Cardiac septum (tissue), 1 donor: ENCODE measurements around the gene ZNF407. TPM values are rescaled to one million over a fixed set of nuclear protein-coding genes. Genes with fewer than 3 reads are reported as not detected.

Experiments used
- DNase-seq: peaks from one replicate; pipeline ENCODE4 v3.0.0-alpha.2; 2020; ENCODE audit warnings: low spot score
- intact Hi-C: fragments of 100-400 bp; cut with DNase I; formaldehyde crosslinking; loops from one replicate; pipeline ENCODE4 v1.14.0; 2022
- total RNA-seq: library from RNA; stranded (reverse); fragmentation: NEBNext Ultra II Directional; extraction: Animal tissue kit (Norgen Biotek cat#: 25700); gene quantifications from one replicate; pipeline ENCODE4 v1.2.1, GENCODE V29; 2021
- donor health status: DM: no; HTN: no; CAD: no.

ZNF407 gene
- total RNA-seq, 1 donor from 2014 or later, result 14.1 TPM

DNA sequence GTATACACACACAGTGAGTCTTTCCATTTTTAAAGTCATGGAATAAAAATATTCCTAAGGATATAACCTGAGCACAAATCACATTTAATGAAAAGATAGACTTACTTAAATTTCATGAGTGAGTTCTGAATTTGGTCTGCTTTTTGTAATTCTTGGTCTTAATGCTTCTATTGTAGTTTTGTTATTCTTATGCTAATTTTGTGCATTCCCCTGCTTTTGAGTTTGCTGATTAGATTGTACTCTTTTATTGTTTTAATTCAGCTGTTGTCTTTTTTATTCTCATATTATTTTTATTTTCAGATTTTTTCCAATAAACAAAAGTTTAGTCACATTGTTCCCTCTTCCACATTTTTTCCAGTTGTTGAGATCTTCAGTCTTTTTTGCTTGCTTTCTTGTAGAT, 202.4 kb downstream of the ZNF407 start:
- no peak for DNase-seq
- intact Hi-C loops, result loop anchor here (10.0 kb wide), 1 partner anchor 245 kb away; no protein-coding TSS in a partner anchor

DNA sequence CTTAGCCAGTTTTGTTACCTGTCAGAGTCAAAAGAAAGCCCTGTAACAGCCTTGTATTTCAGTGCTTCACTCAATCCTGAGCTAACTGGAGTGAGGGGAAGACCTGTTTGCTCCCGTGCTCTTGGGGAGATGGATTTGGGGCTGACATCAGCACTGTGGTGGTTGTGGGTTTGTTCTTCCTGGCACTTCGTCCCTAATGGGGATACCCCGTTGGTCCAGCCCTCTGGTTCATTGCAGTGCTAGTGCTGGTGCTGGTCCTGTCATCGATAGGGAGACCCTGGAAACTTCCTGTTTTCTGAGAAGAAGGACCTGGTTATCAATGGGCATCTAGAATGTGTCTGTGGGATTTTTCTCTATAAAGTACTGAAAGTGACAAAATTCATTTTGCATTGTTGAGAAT, 205.4 kb downstream of the ZNF407 start:
- intact Hi-C loops, result loop anchor here (10.0 kb wide), 1 partner anchor 242 kb away; no protein-coding TSS in a partner anchor
- DNase-seq, result no peak

DNA sequence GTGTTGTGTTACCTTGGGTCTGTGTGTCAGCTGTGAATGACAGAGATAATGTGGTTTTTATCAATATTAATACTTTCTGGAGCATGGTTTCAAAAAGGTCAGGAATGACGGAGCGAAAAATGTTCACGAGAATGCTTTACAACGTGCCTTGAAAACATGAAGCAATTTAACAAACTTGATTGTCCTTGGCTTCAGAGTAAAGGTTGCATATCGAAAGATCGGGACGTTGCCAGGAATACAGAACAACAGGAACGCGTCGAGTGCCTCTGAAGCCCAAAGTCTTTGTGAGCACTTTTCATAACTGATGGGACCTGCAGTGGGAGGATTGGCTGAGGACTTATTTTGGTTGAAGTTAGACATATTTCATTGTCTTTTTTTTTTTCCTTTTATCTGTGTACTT, 206.1 kb downstream of the ZNF407 start:
- intact Hi-C loops, result loop anchor here (10.0 kb wide), 1 partner anchor 241 kb away; no protein-coding TSS in a partner anchor
- no peak for DNase-seq

DNA sequence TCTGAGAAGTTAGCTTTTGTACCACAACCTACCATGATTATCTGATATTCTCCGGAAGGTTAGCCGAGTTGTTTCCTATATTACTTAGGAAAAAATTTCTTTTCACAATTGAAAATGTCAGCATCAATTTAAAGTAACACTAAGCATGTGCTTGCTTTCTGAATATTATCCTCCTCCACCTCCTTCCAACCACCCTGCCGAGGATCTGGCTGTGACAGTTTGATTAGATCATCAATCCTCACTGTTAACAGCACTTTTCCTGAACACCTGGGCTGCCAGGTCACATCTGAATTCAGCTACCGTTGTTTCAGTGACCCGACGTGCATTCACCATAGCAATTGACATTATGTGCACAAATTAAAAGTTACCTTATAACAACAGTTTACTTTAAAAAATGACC, 207.0 kb downstream of the ZNF407 start:
- no peak for DNase-seq
- intact Hi-C loops, result loop anchor here (10.0 kb wide), 1 partner anchor 240 kb away; no protein-coding TSS in a partner anchor

DNA sequence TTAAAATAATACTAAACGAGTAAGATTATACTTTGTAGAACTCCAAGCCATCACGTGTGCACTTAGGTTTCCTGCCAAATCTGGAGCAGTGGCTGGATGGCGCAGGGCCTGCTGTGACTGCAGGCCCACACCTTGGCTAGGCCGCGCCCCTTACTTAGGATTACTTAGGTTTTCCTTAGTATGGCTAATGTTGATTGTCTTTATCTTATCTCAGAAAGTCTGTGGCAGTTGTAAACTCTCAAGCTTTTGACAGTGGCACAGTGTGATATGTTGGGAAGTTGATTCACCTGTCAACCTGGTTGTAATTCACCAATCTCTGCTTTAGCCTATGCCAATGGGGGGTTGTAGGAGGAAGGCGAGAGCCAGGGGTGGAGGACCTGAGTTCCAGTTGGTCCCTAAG, 208.4 kb downstream of the ZNF407 start:
- intact Hi-C loops, result loop anchor here (10.0 kb wide), 1 partner anchor 239 kb away; no protein-coding TSS in a partner anchor
- DNase-seq, result no peak

DNA sequence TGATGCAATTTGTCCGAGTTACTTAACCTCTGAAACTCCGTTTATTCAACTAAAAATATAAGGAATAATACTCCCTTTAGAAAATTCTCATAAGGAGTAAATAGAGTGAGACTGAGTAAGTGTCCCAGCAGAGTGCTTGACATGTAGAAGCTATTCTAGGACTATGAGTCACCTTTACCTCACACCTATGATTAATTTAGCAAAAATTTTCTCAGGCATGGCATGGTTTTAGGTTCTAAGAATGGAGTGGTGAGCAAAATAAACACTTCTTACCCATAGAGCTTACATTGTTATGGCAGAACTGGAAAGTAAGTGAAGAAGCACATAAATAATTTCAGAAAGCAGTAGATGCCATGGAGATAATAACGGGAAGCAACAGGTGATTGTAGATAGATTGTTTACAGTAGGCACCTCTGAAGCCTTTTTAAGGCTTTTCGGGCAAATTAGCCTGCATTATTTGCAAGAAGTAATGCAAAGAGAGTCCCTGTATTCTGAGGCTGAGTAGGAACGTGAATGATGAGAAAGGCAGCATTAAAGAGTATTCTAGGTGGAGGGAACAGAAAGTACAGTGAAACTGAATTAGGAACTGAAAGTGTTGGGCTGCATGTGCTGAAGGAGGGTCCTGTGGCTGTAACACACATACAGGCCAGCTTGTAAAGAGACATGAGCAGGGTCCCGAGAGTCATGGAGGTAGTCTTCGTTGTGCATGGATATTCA, 209.2 kb downstream of the ZNF407 start:
- intact Hi-C loops, result loop anchor here (10.0 kb wide), 1 partner anchor 238 kb away; no protein-coding TSS in a partner anchor
- DNase-seq, result no peak

DNA sequence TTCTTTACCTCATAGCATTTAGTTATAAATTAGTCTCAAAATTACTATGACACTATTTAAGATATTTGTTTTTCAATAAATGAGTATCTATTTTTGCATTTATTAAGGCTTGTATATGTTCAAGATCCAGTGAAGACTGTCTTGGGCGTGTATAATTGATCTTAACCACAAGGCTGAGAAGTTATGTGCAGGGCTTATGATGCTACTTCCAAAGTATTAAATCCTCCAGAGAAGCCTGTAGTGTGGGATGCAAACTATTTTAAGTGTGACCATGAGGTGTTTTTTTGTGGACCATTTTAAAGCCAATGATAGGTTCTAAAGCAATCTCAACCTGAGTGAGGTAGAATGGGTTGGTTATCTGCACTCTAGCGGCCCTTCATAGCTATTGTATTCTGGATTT, 219.9 kb downstream of the ZNF407 start:
- DNase-seq, result no peak
- intact Hi-C loops, result no loop called here

DNA sequence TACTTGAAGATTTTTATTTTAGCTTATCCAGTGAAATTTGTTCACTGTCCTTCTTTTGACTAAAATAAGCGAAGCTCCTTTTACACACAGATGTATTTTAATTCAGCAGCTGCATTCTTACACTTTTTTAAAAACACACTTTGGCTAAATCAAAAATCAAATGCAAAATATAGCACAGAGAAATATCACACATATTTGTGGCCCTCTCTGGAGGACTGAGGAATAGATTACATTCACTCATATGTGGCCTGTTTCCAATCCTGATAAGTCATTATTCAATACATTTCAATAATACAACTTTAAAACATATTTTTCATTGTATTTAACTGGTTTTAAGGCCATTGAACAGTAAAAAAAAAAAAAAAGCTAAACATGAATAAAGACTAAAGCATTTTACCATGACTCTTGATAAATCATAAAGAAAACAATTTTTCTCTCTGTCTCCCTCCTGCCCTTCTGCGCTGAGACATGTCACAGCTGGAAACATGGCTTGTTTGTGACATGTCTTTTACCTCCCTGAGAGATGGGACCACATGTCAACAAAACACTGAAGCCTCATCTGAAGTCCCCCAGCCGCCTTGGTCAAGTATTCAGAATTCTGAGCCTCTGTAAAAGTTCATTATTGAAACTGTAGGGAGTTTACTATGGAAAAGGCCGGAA, 221.0 kb downstream of the ZNF407 start:
- intact Hi-C loops, result no loop called here
- no peak for DNase-seq

DNA sequence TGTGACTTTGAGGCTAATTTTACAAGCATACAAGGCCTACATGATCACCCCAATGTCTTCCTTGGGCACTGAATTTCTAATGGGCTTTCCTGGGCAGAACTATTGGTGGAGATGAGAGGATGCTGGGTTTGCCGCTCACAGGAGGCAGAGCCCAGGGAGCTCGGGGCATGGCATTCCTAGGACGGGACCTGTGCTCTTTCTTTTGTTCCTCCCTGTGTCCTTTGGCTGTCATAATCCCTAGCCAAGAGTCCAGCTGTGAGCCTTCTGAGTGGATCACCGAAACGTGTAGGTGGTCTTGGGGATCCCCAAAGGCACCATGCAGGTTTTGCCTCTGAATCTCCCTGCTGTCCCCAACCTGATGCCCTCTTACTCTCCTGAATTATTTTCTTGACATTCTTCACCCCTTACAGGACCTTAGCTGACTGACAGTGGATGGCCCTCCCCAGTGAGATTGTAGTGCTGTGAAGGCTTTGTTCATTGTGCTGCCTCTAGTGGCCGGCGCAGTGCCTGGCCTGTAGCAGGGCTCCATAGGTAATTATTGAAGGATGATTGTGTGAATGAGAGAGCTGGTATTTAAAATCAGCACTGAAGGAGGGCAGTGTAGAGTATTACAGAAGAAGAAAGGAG, 221.9 kb downstream of the ZNF407 start:
- no peak for DNase-seq
- intact Hi-C loops, result no loop called here

DNA sequence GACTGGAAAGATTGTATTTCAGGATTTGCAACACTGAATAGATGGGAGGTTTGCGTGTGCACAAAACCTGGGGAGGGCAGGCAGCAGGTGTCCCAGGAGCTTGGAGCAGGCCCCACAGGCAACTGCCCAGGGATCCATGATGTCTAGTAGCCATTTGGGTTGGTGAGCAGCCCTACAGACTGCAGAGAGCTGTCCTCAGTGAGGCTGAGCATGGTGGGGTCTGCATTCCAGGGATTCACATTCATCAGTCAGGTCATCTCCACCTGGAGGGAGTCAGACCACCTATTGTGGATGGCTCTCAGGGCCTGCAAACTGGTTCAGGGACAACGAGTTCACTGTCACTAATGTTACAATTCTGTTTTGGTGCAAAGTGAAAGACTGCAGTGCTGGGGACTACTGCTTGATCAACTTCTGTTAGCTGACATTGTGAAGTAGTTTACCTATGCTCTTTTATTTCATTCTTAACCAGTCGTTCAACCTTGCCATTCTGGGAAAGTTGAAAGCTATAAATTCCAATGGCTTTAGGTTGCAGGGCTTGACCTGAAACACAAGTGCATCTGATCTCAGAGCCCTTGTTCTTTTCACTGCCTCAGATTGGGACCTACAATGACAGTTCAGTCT, 222.6 kb downstream of the ZNF407 start:
- intact Hi-C loops, result no loop called here
- no peak for DNase-seq

DNA sequence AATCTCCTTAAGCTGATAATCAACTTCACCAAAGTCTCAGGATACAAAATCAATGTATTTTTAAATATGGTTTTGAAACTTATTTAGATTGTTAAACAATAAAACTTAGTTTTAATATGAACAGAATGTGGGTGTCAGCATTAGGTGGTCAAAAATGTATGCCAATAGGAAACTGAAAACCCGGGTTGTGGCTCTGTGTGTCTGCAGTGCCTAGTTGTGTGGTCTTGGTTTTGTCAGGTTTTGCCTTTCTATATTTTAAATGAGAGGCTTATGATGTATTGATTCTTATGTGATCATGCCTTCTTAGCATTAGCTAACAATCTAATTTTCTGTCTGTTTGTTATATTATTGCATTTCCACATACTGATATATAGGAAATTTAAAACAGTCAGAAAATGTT, 227.8 kb downstream of the ZNF407 start:
- no peak for DNase-seq
- intact Hi-C loops, result no loop called here

DNA sequence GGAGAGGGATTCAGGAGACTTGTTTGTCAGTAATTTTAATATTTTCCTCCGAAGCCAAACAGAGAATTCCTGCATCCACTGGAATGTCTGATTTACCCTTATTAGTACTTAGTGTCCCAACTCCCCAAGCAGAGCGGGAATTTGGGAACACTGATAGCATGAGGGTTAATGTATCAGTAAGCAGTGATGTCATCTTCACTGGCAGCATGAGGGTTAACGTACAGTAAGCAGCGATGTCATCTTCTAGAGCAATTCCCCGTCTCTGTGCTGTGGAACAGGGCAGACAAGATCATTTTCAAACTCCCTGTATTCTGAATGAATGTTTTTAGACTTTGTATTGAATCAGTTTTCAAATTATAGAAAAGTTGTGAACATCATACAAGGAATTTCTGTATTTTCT, 228.9 kb downstream of the ZNF407 start:
- intact Hi-C loops, result no loop called here
- DNase-seq, result no peak

DNA sequence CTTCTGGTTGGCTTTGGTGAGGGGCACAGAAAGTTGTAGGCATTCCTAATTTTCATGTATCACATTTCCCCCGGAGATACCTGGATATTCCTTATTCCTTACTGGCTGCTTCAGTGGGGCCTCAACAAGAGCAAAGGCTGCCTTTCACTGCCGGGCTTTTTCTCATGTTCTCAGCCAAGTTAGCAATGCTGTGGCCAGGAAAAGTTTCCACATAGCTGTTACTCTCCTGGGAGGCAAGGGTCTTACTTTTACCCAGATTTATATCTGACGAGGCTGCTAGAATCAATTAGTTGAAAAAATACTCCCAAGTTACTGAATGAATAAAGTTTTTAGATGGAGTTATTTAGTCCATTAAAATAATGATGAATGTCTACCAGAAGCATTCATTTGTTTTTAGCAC, 230.5 kb downstream of the ZNF407 start:
- no peak for DNase-seq
- intact Hi-C loops, result no loop called here

DNA sequence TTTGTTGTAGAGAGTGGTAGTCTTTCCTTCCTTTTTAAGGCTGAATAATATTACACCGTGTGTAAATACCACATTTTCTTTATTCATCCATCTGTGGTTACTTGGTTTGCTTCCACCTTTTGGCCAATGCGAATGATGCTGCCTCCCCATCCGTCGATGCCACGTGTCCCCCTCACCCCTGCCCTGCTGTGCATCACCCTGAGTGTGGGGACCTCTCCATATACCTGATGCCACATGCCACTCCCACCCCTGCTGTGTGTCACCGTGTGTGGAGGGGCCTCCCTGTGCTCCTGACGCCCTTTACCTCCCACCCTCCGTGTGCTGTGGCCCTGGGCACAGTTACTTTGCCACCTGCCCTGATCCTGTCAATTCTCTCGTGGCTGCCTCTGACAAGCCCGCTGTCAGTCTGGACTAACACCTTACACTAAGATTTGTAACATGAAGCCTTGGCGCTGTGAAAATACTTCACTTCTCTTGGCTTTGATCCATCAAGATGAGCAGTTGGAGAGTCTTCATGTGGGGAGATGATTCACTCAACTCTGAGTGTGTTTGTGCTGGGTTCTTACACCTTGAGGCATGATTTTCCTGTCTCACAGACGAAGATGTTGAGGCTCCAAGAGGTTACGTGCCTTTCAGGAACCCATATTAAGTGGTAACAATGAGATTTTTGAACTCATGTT, 234.0 kb downstream of the ZNF407 start:
- no peak for DNase-seq
- intact Hi-C loops, result no loop called here

DNA sequence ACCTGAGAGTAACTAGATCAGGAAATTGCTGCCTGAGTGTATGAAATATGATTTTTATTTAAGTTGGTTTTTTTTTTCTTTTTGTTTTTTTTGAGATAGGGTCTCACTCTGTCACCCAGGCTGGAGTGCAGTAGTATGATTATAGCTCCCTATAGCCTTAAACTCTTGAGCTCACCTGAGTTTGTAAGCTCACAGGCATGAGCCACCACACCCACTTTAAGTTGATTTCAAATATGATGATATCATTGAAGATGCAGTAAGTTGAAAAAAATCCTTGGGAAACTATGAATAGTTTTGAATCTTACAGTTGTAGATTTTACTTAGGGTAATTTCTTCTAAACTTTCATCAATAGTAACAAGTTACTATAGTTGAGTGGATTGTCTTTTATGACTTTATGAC, 234.7 kb downstream of the ZNF407 start:
- intact Hi-C loops, result no loop called here
- DNase-seq, result no peak

DNA sequence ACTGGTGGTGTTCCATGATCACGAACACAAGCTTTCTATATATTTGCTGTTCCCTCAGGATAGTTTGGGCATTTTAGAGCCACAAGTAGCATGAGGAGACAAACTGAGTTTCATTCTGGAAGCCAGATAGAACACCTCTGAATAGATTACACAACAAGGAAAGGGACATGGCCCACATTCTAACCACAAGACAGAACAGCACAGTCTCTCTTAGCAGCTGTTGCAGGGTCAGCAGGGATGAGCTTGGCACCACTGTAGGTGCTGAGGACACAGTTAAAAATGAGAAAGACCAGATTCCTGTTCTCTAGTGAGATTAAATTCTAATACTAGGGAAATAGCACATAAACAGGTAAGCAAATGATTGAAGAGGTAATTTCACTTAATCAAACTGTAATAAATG, 235.3 kb downstream of the ZNF407 start:
- intact Hi-C loops, result no loop called here
- no peak for DNase-seq

DNA sequence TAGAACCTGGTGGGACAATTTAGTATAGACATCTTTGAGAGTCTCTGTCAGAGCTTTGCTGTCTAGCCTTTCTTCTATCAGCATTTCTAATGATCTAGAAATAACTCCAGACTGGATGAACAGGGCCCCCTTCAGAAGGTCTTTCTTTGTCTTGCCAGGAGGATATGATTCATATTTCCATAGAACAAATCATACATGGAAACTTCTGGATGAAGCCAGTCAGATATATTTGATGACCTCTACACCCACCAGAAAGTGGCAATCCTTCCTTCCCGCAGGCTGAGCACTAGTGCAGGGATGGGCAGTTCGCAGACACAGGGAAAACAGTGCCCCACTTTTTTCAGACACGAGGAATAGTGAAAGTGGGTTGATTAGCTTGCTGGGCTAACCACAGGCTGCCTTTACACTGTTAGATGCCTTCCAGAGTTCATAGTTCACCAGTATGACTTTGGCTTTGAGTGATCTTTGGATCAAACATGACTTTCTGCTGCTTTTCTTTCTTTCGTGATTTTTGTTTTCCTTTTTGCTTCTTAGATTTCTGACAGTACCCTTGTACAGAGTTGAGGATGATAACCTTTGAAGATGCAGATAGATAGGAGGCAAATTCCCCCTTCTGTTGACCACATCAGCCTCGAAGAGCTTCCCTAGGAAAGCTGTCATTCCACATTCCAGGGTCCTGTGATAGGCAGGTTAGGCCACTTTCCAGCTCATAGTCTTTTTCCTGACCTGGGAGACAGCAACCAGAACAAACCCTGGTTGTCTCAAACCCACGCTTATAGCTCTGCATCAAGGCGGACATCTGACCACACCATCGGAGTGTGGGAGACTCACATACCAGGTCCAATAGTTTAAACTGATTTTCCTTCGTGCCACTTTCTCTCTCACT, 237.0 kb downstream of the ZNF407 start:
- intact Hi-C loops, result no loop called here
- DNase-seq, result no peak

DNA sequence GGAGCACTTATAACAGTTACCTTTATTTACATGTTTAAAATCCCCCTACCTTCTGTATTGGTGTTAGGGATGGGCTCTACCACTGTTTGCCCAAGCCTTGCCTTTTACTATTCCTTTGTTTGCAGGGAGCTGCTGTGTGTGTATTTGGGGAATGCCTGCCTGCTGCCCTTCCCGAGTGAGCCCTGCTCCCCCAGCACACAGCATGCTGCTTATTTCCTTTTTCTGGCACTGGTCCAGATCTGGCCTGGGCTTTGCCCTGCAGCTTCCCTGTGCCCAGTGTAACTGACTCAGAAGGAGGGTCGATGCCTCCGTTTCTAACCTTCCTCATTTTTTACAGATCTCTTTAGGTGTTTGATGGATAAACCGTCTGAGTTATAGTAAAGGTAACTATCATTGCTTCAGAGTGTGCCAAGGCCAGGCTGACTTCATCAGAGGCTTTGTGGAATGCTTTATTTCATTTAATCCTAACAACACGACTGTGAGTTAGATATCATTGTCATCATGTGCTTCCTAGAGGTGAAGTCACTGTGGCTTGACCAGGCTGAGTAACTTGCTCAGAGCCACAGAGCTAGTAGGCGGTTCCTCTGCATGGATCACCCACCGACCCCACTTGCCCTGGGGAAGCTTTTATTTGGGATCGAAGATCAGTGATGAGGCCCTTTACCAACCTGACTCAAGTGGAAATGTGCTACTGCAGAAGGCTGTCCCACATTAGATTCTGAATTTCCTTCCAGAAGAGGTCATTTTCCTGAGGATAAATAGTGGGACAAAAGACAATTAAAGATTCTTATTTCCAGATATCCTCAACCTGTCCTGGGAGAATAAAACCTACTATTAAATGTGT, 238.8 kb downstream of the ZNF407 start:
- intact Hi-C loops, result no loop called here
- DNase-seq, result no peak
